Right lobe of liver (tissue), 6 donors: ENCODE results near the gene KCNG4. TPM values are rescaled to one million over a fixed set of nuclear protein-coding genes. Genes with fewer than 3 reads are reported as not detected.

ENCODE experiments used
- ATAC-seq, 4 donors: fragments of 200-7000 bp; cut with Tn5 transposase; one replicate each; pipeline ENCODE4 v1.9.1; 2020; ENCODE audit warnings: mild to moderate bottlenecking in 4 of 4, moderate library complexity in 4 of 4
- DNase-seq, 3 donors: peaks; one replicate each; pipeline ENCODE4 v3.0.0-alpha.2; 2020
- H3K27ac ChIP-seq, 3 donors: fragments of 200-600 bp; one replicate each; pipeline ENCODE4 v1.8.0; 2022
- H3K27me3 ChIP-seq, 2 donors: fragments of 200-600 bp; one replicate each; pipeline ENCODE4 v1.8.0; 2022
- H3K36me3 ChIP-seq, 4 donors: fragments of 200-600 bp; sonication (generic) in 1 of 4; one replicate each; pipeline versions ENCODE4 v1.5.1 to v1.8.0; 2017 to 2022; ENCODE audit warnings: control low read depth in 1 of 4
- H3K4me1 ChIP-seq, 4 donors: fragments of 200-600 bp; sonication (generic) in 1 of 4; one replicate each; pipeline versions ENCODE4 v1.5.1 to v1.8.0; 2017 to 2022; ENCODE audit warnings: control low read depth in 1 of 4
- H3K4me3 ChIP-seq, 3 donors: fragments of 200-600 bp; one replicate each; pipeline ENCODE4 v1.8.0; 2022
- H3K9me3 ChIP-seq, 4 donors: fragments of 200-600 bp; sonication (generic) in 1 of 4; one replicate each; pipeline versions ENCODE4 v1.5.1 to v1.8.0; 2017 to 2022; ENCODE audit warnings: control low read depth in 1 of 4
- CTCF ChIP-seq, 4 donors: fragments of 200-600 bp in 3 of 4; fragments of 450-650 bp in 1 of 4; IDR thresholded peaks; one replicate each; pipeline versions ENCODE4 v1.5.1 to v1.8.0; 2016 to 2022; ENCODE audit warnings: antibody characterized with exemption in 4 of 4, mild to moderate bottlenecking in 2 of 4
- POLR2A ChIP-seq: fragments of 450-650 bp; IDR thresholded peaks from one replicate; pipeline ENCODE4 v1.6.1; 2017; ENCODE audit warnings: antibody characterized with exemption, mild to moderate bottlenecking
- WGBS: methylation state at CpG from one replicate; pipeline ENCODE4 v1.1.6; 2018; ENCODE audit warnings: low coverage, low lambda C conversion rate; ENCODE audit not compliant: insufficient coverage; ENCODE audit errors: missing lambda C conversion rate; 5-methylcytosine and 5-hydroxymethylcytosine counted together
- intact Hi-C, 2 donors: fragments of 100-400 bp; cut with DNase I; formaldehyde crosslinking; loops; one replicate each; pipeline versions ENCODE4 v1.11.2 to v1.14.1; 2022
- total RNA-seq, 6 experiments: library from RNA; depleted of rRNA in 2 of 6; stranded (reverse); fragments of >200 nt in 2 of 6; fragmentation: NEBNext Ultra II Directional in 3 of 6; extraction: Animal tissue kit (Norgen Biotek cat#: 25700) in 3 of 6; gene quantifications; one replicate each; pipeline versions ENCODE4 v1.1.0 to v1.2.4, GENCODE V29; 2016 to 2023
- donor health status: DM: no; HTN: yes; CAD: no.
- donor health status: DM: no; HTN: no; CAD: no.
- donor health status: DM: no; HTN: no; CAD: no.
- donor health status: DM: no; HTN: yes; CAD: no.
- donor health status: DM: no; HTN: yes; CAD: no.

KCNG4 gene
- total RNA-seq, 6 experiments from 2014 or later = not detected

GRCh38 chr16:84225571-84225970 is 14.2 kb downstream of the KCNG4 start:
- H3K27ac ChIP-seq = no peak overlapping the region
- no peak overlapping the region for H3K4me3 ChIP-seq
- WGBS = 80% methylated on average over 1 of the region's 7 CpGs
- no peak for DNase-seq
- TF ChIP-seq CTCF (IDR thresholded peaks at IDR 0.05) = no peak
- TF ChIP-seq POLR2A = no peak
- intact Hi-C loops = no loop called here
- H3K36me3 ChIP-seq = no peaks in the 10 kb centered on the region
- no peaks in the 10 kb centered on the region for H3K4me1 ChIP-seq
- no peak for ATAC-seq
- H3K9me3 ChIP-seq = no peaks in the 10 kb centered on the region
- H3K27me3 ChIP-seq = no peaks in the 10 kb centered on the region

DNA sequence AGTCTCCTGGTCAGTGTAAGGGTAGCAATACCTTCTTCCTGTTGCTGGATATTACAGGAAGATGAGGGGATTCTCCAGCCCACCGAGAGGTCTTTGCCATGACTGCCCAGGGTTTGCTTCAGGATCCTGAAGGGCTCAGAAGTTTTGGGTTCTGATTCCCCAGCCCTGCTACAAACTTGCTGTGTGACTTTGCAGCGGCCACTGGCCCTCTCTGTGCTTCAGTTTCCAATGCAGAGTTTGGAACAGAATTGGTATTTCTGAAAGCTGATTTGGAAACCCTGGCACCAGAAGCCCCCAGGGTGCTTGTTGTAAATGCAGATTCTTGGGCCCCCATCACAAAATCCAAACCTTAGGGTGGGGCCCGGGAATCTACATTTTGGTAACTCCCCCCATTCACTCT is 14.7 kb downstream of the KCNG4 start:
- no peaks in the 10 kb centered on the region for H3K36me3 ChIP-seq
- TF ChIP-seq CTCF (IDR thresholded peaks at IDR 0.05) = no peak
- no peak for TF ChIP-seq POLR2A
- intact Hi-C loops = no loop called here
- H3K27me3 ChIP-seq = no peaks in the 10 kb centered on the region
- H3K4me3 ChIP-seq = no peak overlapping the region
- no peak for DNase-seq
- 71% methylated on average over 1 of the region's 3 CpGs for WGBS
- no peak for ATAC-seq
- no peaks in the 10 kb centered on the region for H3K9me3 ChIP-seq
- H3K4me1 ChIP-seq = no peaks in the 10 kb centered on the region
- no peak overlapping the region for H3K27ac ChIP-seq

DNA sequence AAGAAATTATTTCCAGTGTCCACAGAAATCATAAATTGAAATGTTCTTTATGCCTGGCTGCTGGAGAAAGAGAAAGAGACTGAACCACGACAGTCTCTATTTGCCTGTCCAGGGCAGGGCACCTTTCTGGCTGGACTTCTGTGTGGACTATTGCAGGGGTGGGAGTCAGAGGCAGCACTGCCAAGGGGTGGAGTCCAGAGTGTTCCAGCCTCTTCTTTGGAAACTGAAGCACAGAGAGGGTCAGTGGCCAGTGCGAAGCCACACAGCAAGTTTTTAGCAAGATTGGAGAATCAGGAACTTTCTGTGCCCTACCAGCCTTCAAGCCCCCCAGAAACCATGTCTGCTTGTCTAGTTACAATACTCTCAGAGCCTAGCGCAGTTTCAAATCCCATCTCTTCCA is 15.3 kb downstream of the KCNG4 start:
- no peak for TF ChIP-seq CTCF (IDR thresholded peaks at IDR 0.05)
- no peak for TF ChIP-seq POLR2A
- no peak for DNase-seq
- no peak overlapping the region for H3K27ac ChIP-seq
- H3K4me1 ChIP-seq = no peaks in the 10 kb centered on the region
- no peaks in the 10 kb centered on the region for H3K36me3 ChIP-seq
- no peaks in the 10 kb centered on the region for H3K27me3 ChIP-seq
- WGBS = 60% methylated on average over 2 of the region's 3 CpGs
- intact Hi-C loops = no loop called here
- H3K4me3 ChIP-seq = no peak overlapping the region
- no peaks in the 10 kb centered on the region for H3K9me3 ChIP-seq
- ATAC-seq = peak in 2 of 4 donors; percentile 34 to 55

- no peak overlapping the region for H3K4me3 ChIP-seq
- no peaks in the 10 kb centered on the region for H3K9me3 ChIP-seq
- H3K36me3 ChIP-seq = no peaks in the 10 kb centered on the region
- no peak overlapping the region for H3K27ac ChIP-seq
- 86% methylated on average over 1 of the region's 4 CpGs for WGBS
- no peak for DNase-seq
- intact Hi-C loops = no loop called here
- TF ChIP-seq CTCF (IDR thresholded peaks at IDR 0.05) (no peak), POLR2A (no peak)
- no peak for ATAC-seq
- no peaks in the 10 kb centered on the region for H3K27me3 ChIP-seq
- no peaks in the 10 kb centered on the region for H3K4me1 ChIP-seq
These were observed 16.4 kb downstream of the KCNG4 start for GRCh38 chr16:84223456-84223855.

DNA sequence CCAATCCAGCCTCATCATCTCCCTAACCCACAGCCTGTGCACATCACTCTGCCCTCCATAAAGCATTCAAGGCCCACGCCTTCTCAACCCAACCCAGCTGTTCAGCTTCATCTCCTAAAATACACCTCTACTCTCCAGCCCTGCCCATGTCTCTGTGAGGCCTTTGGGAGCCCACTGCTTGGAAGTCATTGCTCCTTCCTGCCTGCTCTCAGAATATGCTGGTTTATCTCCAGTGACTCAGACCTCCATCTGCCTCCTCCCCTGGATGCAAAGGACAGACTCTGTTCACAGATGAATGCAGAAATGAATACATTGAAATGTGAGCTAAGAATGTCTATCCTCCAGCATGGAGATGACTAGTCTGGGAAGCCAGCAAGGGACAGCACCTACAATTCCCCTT is 19.0 kb downstream of the KCNG4 start:
- Histone ChIP-seq H3K27me3 (no peaks in the 10 kb centered on the region), H3K4me1 (no peaks in the 10 kb centered on the region), H3K27ac (no peak overlapping the region), H3K36me3 (no peaks in the 10 kb centered on the region), H3K9me3 (no peaks in the 10 kb centered on the region), H3K4me3 (no peak overlapping the region)
- ATAC-seq = no peak
- DNase-seq = no peak
- intact Hi-C loops = no loop called here
- 75% methylated on average over 1 of the region's 1 CpG for WGBS
- no peak for TF ChIP-seq POLR2A
- TF ChIP-seq CTCF (IDR thresholded peaks at IDR 0.05) = no peak
